MM.1S (cell line): Measurements from ENCODE around the gene FITM2.

Source experiments
- DNase-seq: peaks from one replicate; pipeline ENCODE4 v3.0.0-alpha.2; 2015
- H2AFZ ChIP-seq: fragments of 300-600 bp; sonication (generic); 2 replicates; pipeline ENCODE4 v1.6.0; 2016; ENCODE audit warnings: antibody characterized with exemption, low read length
- H3F3A ChIP-seq: fragments of 300-600 bp; sonication (generic); 2 replicates; pipeline ENCODE4 v1.6.1; 2016; ENCODE audit warnings: mild to moderate bottlenecking, antibody characterized with exemption, low read length, moderate library complexity, mixed read lengths; ENCODE audit not compliant: insufficient read depth
- H3K27ac ChIP-seq: fragments of 300-600 bp; sonication (generic); 2 replicates; pipeline ENCODE4 v1.5.1; 2016; ENCODE audit warnings: mild to moderate bottlenecking, low read length
- H3K27me3 ChIP-seq: fragments of 300-600 bp; sonication (generic); replicated peaks from 2 replicates; pipeline ENCODE4 v1.6.0; 2016; ENCODE audit warnings: low read length; ENCODE audit not compliant: insufficient read depth
- H3K36me3 ChIP-seq: fragments of 300-600 bp; sonication (generic); replicated peaks from 2 replicates; pipeline ENCODE4 v1.6.1; 2016; ENCODE audit warnings: mild to moderate bottlenecking, low read length, mixed read lengths; ENCODE audit not compliant: insufficient read depth
- H3K4me1 ChIP-seq: fragments of 300-600 bp; sonication (generic); 2 replicates; pipeline ENCODE4 v1.6.1; 2016; ENCODE audit warnings: low read length, mixed read lengths
- H3K4me2 ChIP-seq: fragments of 300-600 bp; sonication (generic); 2 replicates; pipeline ENCODE4 v1.6.0; 2016; ENCODE audit warnings: low read depth, low read length
- H3K4me3 ChIP-seq: fragments of 300-600 bp; sonication (generic); 2 replicates; pipeline ENCODE4 v1.5.1; 2016; ENCODE audit warnings: low read length, mixed read lengths
- H3K79me2 ChIP-seq: fragments of 300-600 bp; sonication (generic); 2 replicates; pipeline ENCODE4 v1.6.1; 2016; ENCODE audit warnings: mixed run types, low read length, mixed read lengths
- H3K9ac ChIP-seq: fragments of 300-600 bp; sonication (generic); 2 replicates; pipeline ENCODE4 v1.6.1; 2016; ENCODE audit warnings: low read length, mixed read lengths
- H3K9me2 ChIP-seq: fragments of 300-600 bp; sonication (generic); replicated peaks from 2 replicates; pipeline ENCODE4 v1.6.1; 2016; ENCODE audit warnings: mild to moderate bottlenecking, low read length, mixed read lengths; ENCODE audit not compliant: insufficient read depth
- H3K9me3 ChIP-seq: fragments of 300-600 bp; sonication (generic); replicated peaks from 2 replicates; pipeline ENCODE4 v1.6.1; 2016; ENCODE audit warnings: mild to moderate bottlenecking, low read length, mixed read lengths; ENCODE audit not compliant: insufficient read depth
- H4K20me1 ChIP-seq: fragments of 300-600 bp; sonication (generic); 2 replicates; pipeline ENCODE4 v1.6.1; 2016; ENCODE audit warnings: mild to moderate bottlenecking, low read length, moderate library complexity, mixed read lengths; ENCODE audit not compliant: insufficient read depth
- EZH2 ChIP-seq: fragments of 300-600 bp; sonication (generic); optimal IDR thresholded peaks from 2 replicates; pipeline ENCODE3; 2017; ENCODE audit warnings: low read depth, mild to moderate bottlenecking, antibody characterized with exemption, low read length, mixed read lengths
- EZH2phosphoT487 ChIP-seq: fragments of 300-600 bp; sonication (generic); IDR thresholded peaks from 2 replicates; pipeline ENCODE4 v1.6.1; 2018; ENCODE audit warnings: antibody characterized with exemption, low read length
- TF ChIP-seq, protein P1 (sequence below): fragments of 300-600 bp; sonication (generic); IDR thresholded peaks from 2 replicates; pipeline ENCODE4 v1.5.1; 2016; ENCODE audit warnings: antibody characterized with exemption, low read length, mixed read lengths

The FITM2 gene

DNA sequence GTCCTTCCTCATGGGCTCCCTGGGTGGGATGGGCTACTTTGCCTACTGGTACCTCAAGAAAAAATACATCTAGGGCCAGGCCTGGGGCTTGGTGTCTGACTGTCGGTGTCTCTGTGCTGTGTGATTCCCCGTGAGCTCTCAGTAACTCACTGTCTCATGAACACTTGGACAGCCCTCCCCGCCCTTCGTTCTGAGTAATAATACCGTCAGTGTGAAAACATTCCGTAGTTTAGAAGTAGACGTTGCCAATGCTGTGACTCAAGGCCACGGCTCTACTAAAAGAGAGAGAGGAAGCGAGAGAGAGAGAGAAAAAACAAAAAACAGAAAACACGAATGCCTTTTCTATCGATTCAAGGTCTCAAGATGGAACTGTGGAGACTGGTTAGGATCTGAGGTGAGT lies 31.8 kb downstream of the FITM2 start:
- Histone ChIP-seq H3K4me2 (no peak overlapping the region), H3K4me1 (no peaks in the 10 kb centered on the region), H3K27me3 (no peaks in the 10 kb centered on the region), H3K9ac (no peak overlapping the region), H3K79me2 (no peaks in the 10 kb centered on the region), H3K36me3 (no peaks in the 10 kb centered on the region), H3K9me3 (no peaks in the 10 kb centered on the region), H3K9me2 (no peaks in the 10 kb centered on the region), H4K20me1 (no peaks in the 10 kb centered on the region), H3K27ac (no peak overlapping the region), H2AFZ (no peak overlapping the region), H3K4me3 (no peak overlapping the region), H3F3A (no peaks in the 10 kb centered on the region)
- TF ChIP-seq EZH2 (no peak), EZH2phosphoT487 (no peak)
- TF ChIP-seq, protein P1, sequence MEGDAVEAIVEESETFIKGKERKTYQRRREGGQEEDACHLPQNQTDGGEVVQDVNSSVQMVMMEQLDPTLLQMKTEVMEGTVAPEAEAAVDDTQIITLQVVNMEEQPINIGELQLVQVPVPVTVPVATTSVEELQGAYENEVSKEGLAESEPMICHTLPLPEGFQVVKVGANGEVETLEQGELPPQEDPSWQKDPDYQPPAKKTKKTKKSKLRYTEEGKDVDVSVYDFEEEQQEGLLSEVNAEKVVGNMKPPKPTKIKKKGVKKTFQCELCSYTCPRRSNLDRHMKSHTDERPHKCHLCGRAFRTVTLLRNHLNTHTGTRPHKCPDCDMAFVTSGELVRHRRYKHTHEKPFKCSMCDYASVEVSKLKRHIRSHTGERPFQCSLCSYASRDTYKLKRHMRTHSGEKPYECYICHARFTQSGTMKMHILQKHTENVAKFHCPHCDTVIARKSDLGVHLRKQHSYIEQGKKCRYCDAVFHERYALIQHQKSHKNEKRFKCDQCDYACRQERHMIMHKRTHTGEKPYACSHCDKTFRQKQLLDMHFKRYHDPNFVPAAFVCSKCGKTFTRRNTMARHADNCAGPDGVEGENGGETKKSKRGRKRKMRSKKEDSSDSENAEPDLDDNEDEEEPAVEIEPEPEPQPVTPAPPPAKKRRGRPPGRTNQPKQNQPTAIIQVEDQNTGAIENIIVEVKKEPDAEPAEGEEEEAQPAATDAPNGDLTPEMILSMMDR: no peak
- no peak for DNase-seq

DNA sequence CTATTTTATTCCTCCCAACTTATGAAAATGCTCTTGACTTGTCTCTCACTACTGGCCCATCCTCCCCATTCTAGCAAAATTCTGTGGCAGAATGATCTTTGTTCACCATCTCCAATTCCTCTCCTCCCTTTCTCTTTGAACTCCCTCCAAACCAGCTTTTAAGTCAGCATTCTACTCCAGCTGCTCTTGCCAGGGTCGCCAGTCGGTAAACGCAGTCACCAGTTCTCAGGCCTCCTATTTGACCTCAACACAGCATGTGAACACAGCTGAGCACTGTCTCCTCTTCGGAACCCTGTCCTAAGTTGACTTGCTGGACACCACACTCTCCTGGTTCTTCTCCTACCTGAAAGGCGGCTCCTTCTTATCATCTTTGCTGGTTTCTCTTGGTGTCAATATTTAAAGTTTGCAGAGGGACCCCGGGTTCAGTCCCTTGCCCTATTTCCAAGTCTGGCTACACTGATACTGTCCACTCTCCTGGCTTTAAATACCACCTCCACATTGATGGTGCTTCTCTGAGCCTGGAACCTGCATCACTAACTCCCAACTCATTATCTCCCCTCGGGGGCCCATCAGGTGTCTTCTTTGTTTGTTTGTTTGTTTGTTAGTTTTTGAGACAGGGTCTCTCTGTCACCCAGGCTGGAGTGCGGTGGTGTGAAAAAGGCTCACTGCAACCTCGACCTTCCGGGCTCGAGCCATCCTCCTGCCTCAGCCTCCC lies 36.5 kb downstream of the FITM2 start:
- Histone ChIP-seq H3K27me3 (no peaks in the 10 kb centered on the region), H3K4me1 (no peaks in the 10 kb centered on the region), H4K20me1 (no peaks in the 10 kb centered on the region), H3K27ac (no peak overlapping the region), H2AFZ (no peak overlapping the region), H3K4me2 (no peak overlapping the region), H3K9ac (no peak overlapping the region), H3K36me3 (no peaks in the 10 kb centered on the region), H3K4me3 (no peak overlapping the region), H3F3A (no peaks in the 10 kb centered on the region), H3K9me3 (no peaks in the 10 kb centered on the region), H3K79me2 (no peaks in the 10 kb centered on the region), H3K9me2 (no peaks in the 10 kb centered on the region)
- DNase-seq: no peak
- TF ChIP-seq EZH2phosphoT487: no peak
- no peak for TF ChIP-seq EZH2
- TF ChIP-seq, protein P1: no peak

DNA sequence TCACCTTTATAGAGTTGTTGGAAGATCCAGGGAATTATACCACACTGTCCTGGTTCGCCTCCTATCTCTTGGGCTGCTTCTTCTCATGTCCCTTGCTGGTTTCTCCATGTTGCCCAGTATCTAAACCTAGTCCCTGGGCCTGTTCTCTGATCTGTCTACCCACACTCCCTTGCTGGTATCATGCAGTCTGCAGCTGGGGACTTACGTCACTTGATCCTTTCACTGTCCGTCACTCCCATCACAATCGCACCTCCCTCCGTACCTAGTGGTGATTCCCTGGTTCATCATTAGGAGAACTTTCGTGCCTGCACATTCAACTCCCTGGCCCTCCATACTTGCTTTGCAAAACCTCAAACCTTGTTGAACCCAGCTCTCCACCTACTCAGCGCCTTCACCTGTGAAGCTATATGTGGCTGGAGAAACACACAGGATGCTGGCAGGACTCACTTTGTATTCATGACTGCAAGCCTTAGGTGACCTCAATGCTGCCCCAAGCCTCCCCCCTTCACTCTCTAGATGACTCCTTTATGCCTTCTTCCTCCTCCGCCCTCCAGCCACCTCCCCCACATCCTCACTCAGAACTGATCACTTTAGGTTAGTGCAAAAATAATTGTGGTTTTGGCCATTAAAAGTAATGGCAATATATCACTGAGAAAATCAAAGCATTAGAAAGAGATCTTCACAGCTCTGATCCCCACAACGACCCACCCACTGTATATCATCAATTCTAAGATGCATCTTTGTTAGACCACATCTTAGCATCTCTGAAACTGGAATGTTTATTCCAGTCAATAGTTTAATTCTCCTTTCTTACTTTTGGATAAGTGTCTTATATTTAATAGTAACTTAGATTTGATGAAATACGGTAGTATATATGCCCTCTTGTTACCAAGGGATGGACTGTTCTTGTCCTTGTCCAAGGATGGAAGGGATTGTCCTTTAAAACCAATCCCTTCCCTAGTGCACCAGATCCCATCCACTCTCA lies 37.5 kb downstream of the FITM2 start:
- Histone ChIP-seq H3K36me3 (no peaks in the 10 kb centered on the region), H3K4me3 (no peak overlapping the region), H4K20me1 (no peaks in the 10 kb centered on the region), H3K9me3 (no peaks in the 10 kb centered on the region), H3K4me1 (no peaks in the 10 kb centered on the region), H3K27ac (no peak overlapping the region), H3K9me2 (no peaks in the 10 kb centered on the region), H3K27me3 (no peaks in the 10 kb centered on the region), H3K4me2 (no peak overlapping the region), H3K9ac (no peak overlapping the region), H3F3A (no peaks in the 10 kb centered on the region), H2AFZ (no peak overlapping the region), H3K79me2 (no peaks in the 10 kb centered on the region)
- DNase-seq: no peak
- TF ChIP-seq EZH2 (no peak), EZH2phosphoT487 (no peak)
- TF ChIP-seq, protein P1: no peak
